B cell (primary cell): Measurements from ENCODE around the gene MRAP2.

Experiments used
- CTCF ChIP-seq: fragments of 200-600 bp; IDR thresholded peaks from one replicate; pipeline ENCODE4 v1.8.0; 2022; ENCODE audit warnings: antibody characterized with exemption, mild to moderate bottlenecking
- EZH2 ChIP-seq: IDR thresholded peaks from 2 replicates; pipeline ENCODE4 v1.6.1; 2012; ENCODE audit warnings: borderline replicate concordance, low read depth, mild to moderate bottlenecking, moderate library complexity, low read length; ENCODE audit not compliant: insufficient read depth, poor library complexity, severe bottlenecking

- no peak for TF ChIP-seq CTCF
- TF ChIP-seq EZH2, result no peak
Measured at GRCh38 chr6:84137051-84137375, 103.4 kb downstream of the MRAP2 start.
